Stimulated activated CD8-positive, alpha-beta memory T cell treated with anti-CD3 and anti-CD28 coated beads, Interleukin-15, amount 100 ng/mL, for 48 hours (primary cell): Measurements from ENCODE around the gene CLSTN3.

Source experiments
- DNase-seq, 2 donors: peaks; one replicate each; pipeline ENCODE4 v3.0.0-alpha.2; 2020; ENCODE audit warnings: low read depth in 2 of 2

Gene CLSTN3

GRCh38 chr12:7188562-7189397 lies 58.6 kb downstream of the CLSTN3 start:
- DNase-seq, result peak; percentile 34 to 51

GRCh38 chr12:7189398-7190267 lies 59.5 kb downstream of the CLSTN3 start, which contains the start of gene PEX5:
TSS of gene PEX5 (plus strand) at chr12:7189686. CDS start at chr12:7190378, 692 bp downstream.
- DNase-seq, result peak; percentile 71 to 82

- no peak for DNase-seq
Measured at GRCh38 chr12:7190268-7191055, 60.3 kb downstream of the CLSTN3 start.

GRCh38 chr12:7193674-7194073 lies 63.5 kb downstream of the CLSTN3 start:
- DNase-seq, result no peak

- no peak for DNase-seq
Measured at GRCh38 chr12:7197841-7198240, 67.7 kb downstream of the CLSTN3 start.

- no peak for DNase-seq
Measured at GRCh38 chr12:7203109-7203508, 72.9 kb downstream of the CLSTN3 start.

- no peak for DNase-seq
Measured at GRCh38 chr12:7205091-7205490, 74.9 kb downstream of the CLSTN3 start.

GRCh38 chr12:7206691-7207090 lies 76.5 kb downstream of the CLSTN3 start:
- DNase-seq, result no peak

GRCh38 chr12:7207866-7208625 lies 77.9 kb downstream of the CLSTN3 start:
- no peak for DNase-seq
